ENCODE data around the gene ABCC4.

GRCh38 chr13:95128045-95128643 is 173.1 kb downstream of the ABCC4 start:
- TF ChIP-seq CTCF (IDR thresholded peaks at IDR 0.05; ENCODE audit: low read depth, low read length) (no peak), EZH2phosphoT487 (IDR thresholded peaks at IDR 0.05; ENCODE audit: low read depth) (no peak)
